ENCODE measurements around the gene SLC50A1. TPM values are rescaled to one million over a fixed set of nuclear protein-coding genes. Genes with fewer than 3 reads are reported as not detected.

The SLC50A1 gene
- total RNA-seq, 1 experiment from 2014 or later, result 24.7 TPM

GRCh38 chr1:155170101-155170785, 34.6 kb downstream of the SLC50A1 start:
- DNase-seq (ENCODE audit: low read depth), result no peak

- no peak for DNase-seq (ENCODE audit: low read depth)
Observed at GRCh38 chr1:155170806-155171205, 35.2 kb downstream of the SLC50A1 start.

GRCh38 chr1:155171836-155172731, 36.4 kb downstream of the SLC50A1 start:
- DNase-seq (ENCODE audit: low read depth), result no peak

- DNase-seq (ENCODE audit: low read depth), result peak; percentile 94
Observed at GRCh38 chr1:155172732-155173477, 37.3 kb downstream of the SLC50A1 start, which contains the start of gene KRTCAP2. Gene KRTCAP2, minus strand, starts transcription at chr1:155173304. Its CDS starts 80 bp downstream, at chr1:155173224.

GRCh38 chr1:155173478-155174323, 38.0 kb downstream of the SLC50A1 start, which contains the start of gene TRIM46:
Gene TRIM46, plus strand, starts transcription at chr1:155173849. Its CDS starts 118 bp downstream, at chr1:155173967.
- DNase-seq (ENCODE audit: low read depth), result peak; percentile 36

- peak; percentile 10 for DNase-seq (ENCODE audit: low read depth)
Observed at GRCh38 chr1:155174324-155175280, 39.0 kb downstream of the SLC50A1 start.

GRCh38 chr1:155175281-155175926, 39.8 kb downstream of the SLC50A1 start:
- no peak for DNase-seq (ENCODE audit: low read depth)

GRCh38 chr1:155175927-155176371, 40.3 kb downstream of the SLC50A1 start:
- DNase-seq (ENCODE audit: low read depth), result peak; percentile 10

- DNase-seq (ENCODE audit: low read depth), result peak; percentile 67
Observed at GRCh38 chr1:155176544-155177071, 41.0 kb downstream of the SLC50A1 start.

- no peak for DNase-seq (ENCODE audit: low read depth)
Observed at GRCh38 chr1:155177192-155177917, 41.7 kb downstream of the SLC50A1 start.

GRCh38 chr1:155177918-155178281, 42.2 kb downstream of the SLC50A1 start:
- no peak for DNase-seq (ENCODE audit: low read depth)

GRCh38 chr1:155178441-155179111, 42.9 kb downstream of the SLC50A1 start:
- no peak for DNase-seq (ENCODE audit: low read depth)

GRCh38 chr1:155179112-155180031, 43.7 kb downstream of the SLC50A1 start:
- no peak for DNase-seq (ENCODE audit: low read depth)

GRCh38 chr1:155181371-155182051, 45.9 kb downstream of the SLC50A1 start:
- DNase-seq (ENCODE audit: low read depth), result no peak

GRCh38 chr1:155182052-155182550, 46.4 kb downstream of the SLC50A1 start:
- no peak for DNase-seq (ENCODE audit: low read depth)
